IgD-negative memory B cell (primary cell): ENCODE measurements around the gene PCMT1. TPM values are rescaled to one million over a fixed set of nuclear protein-coding genes. Genes with fewer than 3 reads are reported as not detected.
A peak's percentile ranks its signal among the peaks of the same experiment; 100 is the strongest.
"Not testable (repeated sequence)": the region's sequence is repeated elsewhere in the genome, so short reads cannot be mapped to it uniquely, and the experiment has no call there.

ENCODE experiments used
- H3K27ac Mint-ChIP-seq, 3 donors: one replicate each; pipeline ENCODE4 v1.8.0; 2020 to 2022; ENCODE audit warnings: mild to moderate bottlenecking in 3 of 3, mixed read lengths in 3 of 3, moderate library complexity in 1 of 3
- H3K27me3 Mint-ChIP-seq: one replicate; pipeline ENCODE4 v1.8.0; 2021; ENCODE audit warnings: mixed read lengths
- H3K36me3 Mint-ChIP-seq: one replicate; pipeline ENCODE4 v1.8.0; 2020; ENCODE audit warnings: mild to moderate bottlenecking, mixed read lengths
- H3K4me1 Mint-ChIP-seq, 3 donors: one replicate each; pipeline ENCODE4 v1.8.0; 2020 to 2022; ENCODE audit warnings: mixed read lengths in 3 of 3, mild to moderate bottlenecking in 1 of 3
- H3K4me3 Mint-ChIP-seq, 4 donors: one replicate each; pipeline ENCODE4 v1.8.0; 2020 to 2022; ENCODE audit warnings: mild to moderate bottlenecking in 4 of 4, mixed read lengths in 4 of 4, moderate library complexity in 3 of 4
- H3K9me3 Mint-ChIP-seq, 3 donors: one replicate each; pipeline ENCODE4 v1.8.0; 2020 to 2021; ENCODE audit warnings: mixed read lengths in 3 of 3, mild to moderate bottlenecking in 1 of 3
- polyA plus RNA-seq: library from polyadenylated mRNA; unstranded; fragments of 300-500 nt; fragmentation: Illumina TruSeq; gene quantifications from one replicate; pipeline ENCODE4 v1.2.3, GENCODE V29; 2021

PCMT1 gene
- polyA plus RNA-seq, 1 donor from 2014 or later: 116 TPM

DNA sequence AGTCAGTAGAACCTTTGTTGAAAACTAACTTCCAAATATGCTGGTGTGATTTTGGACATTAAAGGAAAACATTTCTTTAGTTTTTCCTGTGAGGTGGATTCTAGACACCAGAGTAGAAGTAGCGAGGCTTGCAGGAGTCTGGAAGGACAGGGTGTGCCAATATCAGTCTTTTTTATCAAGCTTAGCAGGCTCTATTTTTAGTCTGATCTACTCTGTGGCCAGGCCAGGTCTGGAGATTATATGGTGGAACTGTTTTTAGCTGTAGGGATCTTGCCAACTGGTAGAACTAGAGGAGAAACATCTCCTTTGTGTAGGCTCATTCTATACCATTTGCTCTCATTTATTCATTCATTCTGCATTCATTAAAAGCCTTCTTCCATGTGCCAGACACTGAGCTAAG is 72.0 kb downstream of the PCMT1 start:
- Mint-ChIP-seq H3K4me1 (no peaks in the 10 kb centered on the region), H3K27me3 (peaks cover 2% of the 10 kb centered on the region), H3K27ac (no peak overlapping the region), H3K4me3 (no peak overlapping the region), H3K36me3 (no peaks in the 10 kb centered on the region), H3K9me3 (no peaks in the 10 kb centered on the region)

- Mint-ChIP-seq H3K9me3 (no peaks in the 10 kb centered on the region), H3K27ac (no peak overlapping the region), H3K4me3 (no peak overlapping the region), H3K4me1 (no peaks in the 10 kb centered on the region), H3K36me3 (no peaks in the 10 kb centered on the region), H3K27me3 (peaks cover 4% of the 10 kb centered on the region)
Measured at GRCh38 chr6:149823013-149823412, 73.5 kb downstream of the PCMT1 start.

GRCh38 chr6:149825292-149825691 is 75.8 kb downstream of the PCMT1 start:
- no peaks in the 10 kb centered on the region for H3K36me3 Mint-ChIP-seq
- H3K4me1 Mint-ChIP-seq: no peaks in the 10 kb centered on the region
- H3K27me3 Mint-ChIP-seq: peaks cover 4% of the 10 kb centered on the region
- H3K27ac Mint-ChIP-seq: no peak overlapping the region
- H3K9me3 Mint-ChIP-seq: no peaks in the 10 kb centered on the region
- H3K4me3 Mint-ChIP-seq: no peak overlapping the region

GRCh38 chr6:149830731-149831307 is 81.3 kb downstream of the PCMT1 start:
- Mint-ChIP-seq H3K36me3 (peaks cover 2% of the 10 kb centered on the region), H3K27ac (no peak overlapping the region), H3K9me3 (no peaks in the 10 kb centered on the region), H3K27me3 (peaks cover 2% of the 10 kb centered on the region), H3K4me1 (peaks cover 0 to 2% (median 2%) of the 10 kb centered on the region in 3 donors), H3K4me3 (no peak overlapping the region)

- Mint-ChIP-seq H3K27me3 (peaks cover 2% of the 10 kb centered on the region), H3K27ac (no peak overlapping the region), H3K4me1 (peaks cover 0 to 2% (median 2%) of the 10 kb centered on the region in 3 donors), H3K4me3 (no peak overlapping the region), H3K9me3 (no peaks in the 10 kb centered on the region), H3K36me3 (peaks cover 2% of the 10 kb centered on the region)
Measured at GRCh38 chr6:149831308-149831820, 81.8 kb downstream of the PCMT1 start.

GRCh38 chr6:149833651-149834050 is 84.1 kb downstream of the PCMT1 start:
- Mint-ChIP-seq H3K9me3 (no peaks in the 10 kb centered on the region), H3K27me3 (no peaks in the 10 kb centered on the region), H3K27ac (no peak overlapping the region), H3K4me3 (no peak overlapping the region), H3K36me3 (peaks cover 2% of the 10 kb centered on the region), H3K4me1 (peaks cover 0 to 2% (median 2%) of the 10 kb centered on the region in 3 donors)

DNA sequence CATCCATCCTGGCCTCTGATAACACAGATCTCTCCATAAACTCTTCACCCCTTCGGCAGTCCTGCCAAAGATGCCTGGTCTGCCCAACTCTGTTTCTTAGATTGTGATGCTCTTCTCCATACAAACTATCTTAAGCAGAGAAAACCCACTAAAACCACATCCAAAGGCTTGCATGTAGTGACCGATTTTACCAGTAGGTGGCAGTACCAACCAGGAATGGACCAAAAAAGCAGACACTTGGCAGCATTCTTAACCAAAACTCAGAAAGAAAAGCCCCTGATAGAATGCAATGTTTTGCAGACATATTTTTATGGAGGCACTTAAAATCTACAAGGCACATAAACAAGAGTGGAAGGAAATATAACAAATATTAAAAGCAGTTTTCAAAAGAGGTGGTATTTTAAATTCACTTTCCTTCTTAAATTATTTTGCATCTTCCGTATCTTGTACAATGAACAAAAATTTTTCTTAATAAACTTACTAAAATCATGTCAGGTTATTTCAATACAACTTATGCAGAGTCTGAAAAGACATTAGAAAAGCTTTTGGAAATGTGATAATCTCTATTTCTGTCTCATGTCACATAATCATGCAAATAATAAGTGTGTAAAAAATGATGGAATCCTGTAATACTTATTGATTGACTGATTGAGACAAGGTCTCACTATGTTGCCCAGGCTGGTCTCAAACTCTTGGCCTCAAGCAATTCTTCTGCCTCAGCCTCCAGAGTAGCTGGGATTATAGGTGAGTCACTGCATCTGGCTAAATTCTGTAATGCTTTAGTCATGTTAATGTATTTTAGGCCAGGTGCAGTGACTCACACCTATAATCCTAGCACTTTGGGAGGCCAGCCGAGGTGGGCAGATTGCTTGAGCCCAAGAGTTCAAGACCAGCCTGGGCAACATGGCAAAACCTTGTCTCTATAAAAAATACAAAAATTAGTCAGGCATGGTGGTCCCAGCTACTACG is 85.3 kb downstream of the PCMT1 start:
- H3K9me3 Mint-ChIP-seq: no peaks in the 10 kb centered on the region
- peaks cover 3% of the 10 kb centered on the region for H3K27me3 Mint-ChIP-seq
- H3K4me3 Mint-ChIP-seq: no peak overlapping the region
- H3K36me3 Mint-ChIP-seq: peaks cover 2% of the 10 kb centered on the region
- peaks cover 0 to 2% (median 2%) of the 10 kb centered on the region in 3 donors for H3K4me1 Mint-ChIP-seq
- no peak overlapping the region for H3K27ac Mint-ChIP-seq

DNA sequence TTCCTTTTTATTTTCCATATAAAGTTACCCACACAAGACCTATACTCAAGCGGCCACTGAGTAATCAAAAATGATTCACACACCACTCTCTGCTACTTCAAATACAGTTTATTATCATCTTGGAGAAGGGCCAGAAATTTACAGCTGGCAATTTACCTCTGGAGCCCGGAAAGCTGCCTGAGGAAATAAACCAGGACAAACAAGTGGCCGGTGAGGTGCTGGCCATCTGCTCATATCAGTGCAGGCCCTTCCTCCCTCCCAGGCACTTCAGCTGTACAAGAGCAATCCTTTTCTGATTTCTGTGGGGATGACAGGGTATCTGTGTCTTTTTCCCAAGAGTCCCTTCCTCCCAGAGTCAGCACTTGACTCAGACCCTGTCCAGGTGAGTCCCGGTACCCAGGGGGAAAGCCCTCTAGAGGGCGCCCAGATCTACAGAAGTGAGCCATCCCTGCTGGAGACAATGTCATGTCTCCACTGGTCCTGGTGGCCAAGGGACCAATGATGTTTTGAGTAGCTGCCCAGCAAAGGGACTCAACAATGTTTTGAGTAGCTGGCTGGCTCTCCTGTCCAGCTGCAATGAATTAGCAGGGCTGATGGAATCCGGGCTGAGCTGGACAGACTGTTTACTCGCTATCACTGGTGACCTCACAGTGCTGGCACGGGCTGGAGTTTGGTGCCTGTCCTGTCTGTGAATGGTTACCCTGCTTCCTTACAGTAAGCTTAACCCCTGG is 91.0 kb downstream of the PCMT1 start:
- H3K4me1 Mint-ChIP-seq: no peaks in the 10 kb centered on the region
- H3K27me3 Mint-ChIP-seq: peaks cover 7% of the 10 kb centered on the region
- H3K36me3 Mint-ChIP-seq: peaks cover 3% of the 10 kb centered on the region
- peak overlapping the region in 1 of 4 donors; percentile 51 for H3K4me3 Mint-ChIP-seq
- no peaks in the 10 kb centered on the region for H3K9me3 Mint-ChIP-seq
- H3K27ac Mint-ChIP-seq: no peak overlapping the region

GRCh38 chr6:149842331-149842730 is 92.8 kb downstream of the PCMT1 start:
- H3K27me3 Mint-ChIP-seq: peaks cover 7% of the 10 kb centered on the region
- peak overlapping the region in 1 of 3 donors; percentile 64 for H3K27ac Mint-ChIP-seq
- H3K4me1 Mint-ChIP-seq: no peaks in the 10 kb centered on the region
- no peaks in the 10 kb centered on the region for H3K9me3 Mint-ChIP-seq
- peaks cover 3% of the 10 kb centered on the region for H3K36me3 Mint-ChIP-seq
- no peak overlapping the region for H3K4me3 Mint-ChIP-seq

DNA sequence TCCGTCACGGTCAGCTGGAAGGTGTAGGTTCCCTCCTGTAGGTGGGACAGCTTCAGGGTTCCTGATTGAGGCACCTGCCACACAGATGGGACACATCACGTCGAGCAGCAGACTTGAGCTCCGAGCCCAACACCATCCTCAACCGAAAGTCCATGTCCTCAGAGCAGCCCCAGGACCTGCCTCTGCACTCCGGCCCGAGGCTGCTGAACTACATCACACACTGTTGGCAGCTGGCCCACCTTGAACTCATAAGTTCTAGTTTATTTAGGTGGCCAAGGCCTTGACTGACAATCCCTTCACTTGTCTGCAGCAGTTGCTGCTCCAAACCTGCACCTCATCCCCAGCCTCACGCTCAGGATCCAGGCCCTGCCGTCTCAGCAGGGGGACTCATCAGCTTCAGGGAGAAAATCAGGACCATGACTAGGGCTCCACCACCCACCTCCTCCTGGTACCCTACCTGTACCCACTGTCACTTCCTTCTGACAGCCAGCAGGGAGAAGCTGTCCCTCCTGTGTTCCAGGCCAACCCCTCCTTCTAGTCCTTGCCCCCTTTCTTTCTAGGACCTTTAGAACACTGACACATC is 93.6 kb downstream of the PCMT1 start:
- peaks cover 3% of the 10 kb centered on the region for H3K36me3 Mint-ChIP-seq

DNA sequence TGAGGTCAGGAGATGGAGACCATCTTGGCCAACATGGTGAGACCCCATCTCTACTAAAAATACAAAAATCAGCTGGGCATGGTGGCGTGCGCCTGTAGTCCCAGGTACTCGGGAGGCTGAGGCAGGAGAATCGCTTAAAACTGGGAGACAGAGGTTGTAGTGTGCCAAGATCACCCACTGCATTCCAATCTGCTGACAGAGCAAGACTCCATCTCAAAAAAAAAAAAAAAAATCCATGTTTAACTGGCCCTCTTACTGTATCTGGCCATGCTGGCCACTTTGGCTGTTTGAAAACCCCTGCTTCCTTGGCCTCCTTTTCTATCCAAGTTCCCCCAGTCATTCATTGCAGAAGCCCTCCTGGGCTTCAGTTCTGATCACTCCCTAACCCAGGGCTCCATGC is 94.5 kb downstream of the PCMT1 start:
- peak overlapping the region in 1 of 3 donors; percentile 82 for H3K27ac Mint-ChIP-seq
- H3K9me3 Mint-ChIP-seq, H3K4me1 Mint-ChIP-seq, H3K27me3 Mint-ChIP-seq, H3K36me3 Mint-ChIP-seq, H3K4me3 Mint-ChIP-seq: not testable (repeated sequence)

More for the DNA sequence above, 93.6 kb downstream of the PCMT1 start:
- H3K4me3 Mint-ChIP-seq: no peak overlapping the region
- peaks cover 7% of the 10 kb centered on the region for H3K27me3 Mint-ChIP-seq
- no peaks in the 10 kb centered on the region for H3K4me1 Mint-ChIP-seq
- H3K27ac Mint-ChIP-seq: no peak overlapping the region
- no peaks in the 10 kb centered on the region for H3K9me3 Mint-ChIP-seq

GRCh38 chr6:149844480-149844879 is 94.9 kb downstream of the PCMT1 start:
- peak overlapping the region in 1 of 3 donors; percentile 82 for H3K27ac Mint-ChIP-seq
- H3K27me3 Mint-ChIP-seq: peaks cover 4% of the 10 kb centered on the region
- H3K36me3 Mint-ChIP-seq: peaks cover 6% of the 10 kb centered on the region
- H3K4me3 Mint-ChIP-seq: no peak overlapping the region
- H3K9me3 Mint-ChIP-seq: no peaks in the 10 kb centered on the region
- H3K4me1 Mint-ChIP-seq: no peaks in the 10 kb centered on the region

GRCh38 chr6:149845549-149845948 is 96.0 kb downstream of the PCMT1 start:
- Mint-ChIP-seq H3K27ac (no peak overlapping the region), H3K36me3 (peaks cover 6% of the 10 kb centered on the region), H3K4me3 (no peak overlapping the region), H3K27me3 (peaks cover 4% of the 10 kb centered on the region), H3K4me1 (peaks cover 0 to 5% (median under 1%) of the 10 kb centered on the region in 3 donors), H3K9me3 (no peaks in the 10 kb centered on the region)

DNA sequence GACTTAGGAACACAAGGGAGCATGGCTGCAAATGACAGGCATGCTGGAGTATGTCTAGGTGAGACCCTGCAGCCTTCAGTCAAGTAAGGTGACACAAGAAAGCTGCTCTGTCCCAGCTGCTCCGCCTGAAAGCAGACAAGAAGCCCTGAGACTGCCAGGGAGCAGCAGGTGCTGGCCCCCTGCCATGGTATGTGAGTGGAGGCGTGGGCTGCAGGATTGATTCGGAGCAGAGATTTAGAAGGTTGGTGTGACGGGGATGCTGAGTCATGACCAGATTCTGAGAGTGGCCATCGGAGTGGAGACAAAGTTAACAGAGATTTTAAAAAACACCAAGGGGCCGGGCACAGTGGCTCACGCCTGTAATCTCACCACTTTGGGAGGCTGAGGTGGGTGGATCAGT is 96.8 kb downstream of the PCMT1 start:
- no peaks in the 10 kb centered on the region for H3K9me3 Mint-ChIP-seq
- peaks cover 8% of the 10 kb centered on the region for H3K27me3 Mint-ChIP-seq
- peaks cover 6% of the 10 kb centered on the region for H3K36me3 Mint-ChIP-seq
- H3K4me1 Mint-ChIP-seq: peaks cover 4 to 9% (median 8%) of the 10 kb centered on the region in 3 donors
- H3K4me3 Mint-ChIP-seq: no peak overlapping the region
- H3K27ac Mint-ChIP-seq: no peak overlapping the region

GRCh38 chr6:149847939-149848267 is 98.4 kb downstream of the PCMT1 start:
- peaks cover 5% of the 10 kb centered on the region for H3K27me3 Mint-ChIP-seq
- no peak overlapping the region for H3K4me3 Mint-ChIP-seq
- H3K9me3 Mint-ChIP-seq: no peaks in the 10 kb centered on the region
- peaks cover 6% of the 10 kb centered on the region for H3K36me3 Mint-ChIP-seq
- H3K27ac Mint-ChIP-seq: no peak overlapping the region
- H3K4me1 Mint-ChIP-seq: peaks cover 18 to 22% (median 20%) of the 10 kb centered on the region in 3 donors
